Measurements from ENCODE around the gene SSTR3.
A peak's percentile ranks its signal among the peaks of the same experiment; 100 is the strongest.

SSTR3 gene

DNA sequence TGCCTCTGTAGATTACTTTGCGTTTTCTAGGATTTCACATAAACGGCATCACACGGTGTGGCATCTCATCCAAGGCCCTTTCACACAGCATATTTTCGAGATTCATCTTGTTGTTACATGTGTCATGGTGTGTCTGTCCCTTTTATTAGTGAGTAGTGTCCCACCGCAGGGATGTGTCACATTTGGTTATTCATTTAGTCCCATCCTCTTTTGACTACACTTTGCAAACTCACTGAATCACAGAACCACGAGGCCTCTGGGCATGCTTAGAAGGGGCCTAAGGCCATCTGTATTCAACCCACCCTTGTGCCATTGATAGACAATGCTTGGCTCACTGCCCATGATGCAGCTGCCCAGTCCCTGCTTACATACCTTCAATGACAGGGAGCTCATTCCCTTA, 36.0 kb upstream of the SSTR3 start:
- Histone ChIP-seq H3K27me3 (replicated peaks in 2 of 5; ENCODE audit: control insufficient read depth in 4 of 5, insufficient read depth in 5 of 5, low read length in 4 of 5) (no peaks in the 10 kb centered on the region), H3K4me1 (ENCODE audit: control extremely low read depth in 1 of 4, control insufficient read depth in 4 of 4, insufficient read depth in 4 of 4, low read length in 3 of 4) (peaks cover 6 to 30% (median 27%) of the 10 kb centered on the region in 4 experiments), H3K36me3 (ENCODE audit: control insufficient read depth in 4 of 4, insufficient read depth in 4 of 4, low read length in 3 of 4) (no peaks in the 10 kb centered on the region), H3K9me3 (ENCODE audit: control extremely low read depth in 1 of 5, control insufficient read depth in 4 of 5, insufficient read depth in 2 of 5, low read depth in 1 of 5, low read length in 4 of 5) (no peaks in the 10 kb centered on the region), H3K4me3 (ENCODE audit: control insufficient read depth in 1 of 7, extremely low read depth in 1 of 7, insufficient read depth in 4 of 7, low read depth in 2 of 7, low read length in 6 of 7) (no peak overlapping the region), H3K27ac (ENCODE audit: insufficient read depth in 1 of 2, low read depth in 1 of 2, low read length in 2 of 2, poor library complexity in 1 of 2, severe bottlenecking in 2 of 2) (no peak overlapping the region)
- 84% methylated on average over 3 of the region's 6 CpGs for WGBS (ENCODE audit: insufficient coverage)
- POLR2A ChIA-PET = no interaction called here
- CTCF ChIA-PET = interaction anchor here (1.9 kb wide), 1 partner anchor 11 kb away, joined by 12 read pairs; no protein-coding TSS in a partner anchor
- no peak for DNase-seq

DNA sequence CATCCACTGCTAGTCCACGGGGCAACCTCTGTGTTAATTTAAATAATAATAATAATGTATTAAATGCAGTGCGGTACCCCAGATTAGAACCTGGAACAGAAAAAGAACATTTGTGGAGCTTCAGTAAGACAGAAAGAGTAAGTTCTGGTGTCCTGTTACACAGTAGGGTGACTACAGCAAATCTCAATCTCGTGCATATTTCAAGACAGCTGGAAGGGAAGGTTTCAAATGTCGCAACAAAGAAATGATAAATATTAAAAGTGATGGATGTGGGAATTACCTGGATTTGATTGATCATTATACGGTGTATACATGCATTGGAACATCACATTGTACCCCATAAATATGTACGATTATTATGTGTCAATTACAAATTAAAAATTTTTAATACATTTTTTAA, 33.5 kb upstream of the SSTR3 start:
- Histone ChIP-seq H3K27ac (ENCODE audit: insufficient read depth in 1 of 2, low read depth in 1 of 2, low read length in 2 of 2, poor library complexity in 1 of 2, severe bottlenecking in 2 of 2) (peak overlapping the region in 1 of 2 experiments; percentile 37), H3K4me1 (ENCODE audit: control extremely low read depth in 1 of 4, control insufficient read depth in 4 of 4, insufficient read depth in 4 of 4, low read length in 3 of 4) (peaks cover 6 to 52% (median 48%) of the 10 kb centered on the region in 4 experiments), H3K9me3 (ENCODE audit: control extremely low read depth in 1 of 5, control insufficient read depth in 4 of 5, insufficient read depth in 2 of 5, low read depth in 1 of 5, low read length in 4 of 5) (no peaks in the 10 kb centered on the region), H3K4me3 (ENCODE audit: control insufficient read depth in 1 of 7, extremely low read depth in 1 of 7, insufficient read depth in 4 of 7, low read depth in 2 of 7, low read length in 6 of 7) (peak overlapping the region in 4 of 7 experiments; percentile 16 to 99 (median 32)), H3K27me3 (replicated peaks in 2 of 5; ENCODE audit: control insufficient read depth in 4 of 5, insufficient read depth in 5 of 5, low read length in 4 of 5) (no peaks in the 10 kb centered on the region), H3K36me3 (ENCODE audit: control insufficient read depth in 4 of 4, insufficient read depth in 4 of 4, low read length in 3 of 4) (peaks cover 0 to 15% (median 6%) of the 10 kb centered on the region in 4 experiments)
- 14% methylated on average over 1 of the region's 6 CpGs for WGBS (ENCODE audit: insufficient coverage)
- no peak for DNase-seq
- POLR2A ChIA-PET = interaction anchor here (1.1 to 1.4 kb wide), 2 partner anchors 14 to 23 kb away, joined by 3 to 4 read pairs; no protein-coding TSS in a partner anchor
- CTCF ChIA-PET = interaction anchor here (1.3 to 11.2 kb wide), 8 partner anchors 15 to 241 kb away, joined by 3 to 157 read pairs (median 6); partner anchors contain the start of gene MFNG

DNA sequence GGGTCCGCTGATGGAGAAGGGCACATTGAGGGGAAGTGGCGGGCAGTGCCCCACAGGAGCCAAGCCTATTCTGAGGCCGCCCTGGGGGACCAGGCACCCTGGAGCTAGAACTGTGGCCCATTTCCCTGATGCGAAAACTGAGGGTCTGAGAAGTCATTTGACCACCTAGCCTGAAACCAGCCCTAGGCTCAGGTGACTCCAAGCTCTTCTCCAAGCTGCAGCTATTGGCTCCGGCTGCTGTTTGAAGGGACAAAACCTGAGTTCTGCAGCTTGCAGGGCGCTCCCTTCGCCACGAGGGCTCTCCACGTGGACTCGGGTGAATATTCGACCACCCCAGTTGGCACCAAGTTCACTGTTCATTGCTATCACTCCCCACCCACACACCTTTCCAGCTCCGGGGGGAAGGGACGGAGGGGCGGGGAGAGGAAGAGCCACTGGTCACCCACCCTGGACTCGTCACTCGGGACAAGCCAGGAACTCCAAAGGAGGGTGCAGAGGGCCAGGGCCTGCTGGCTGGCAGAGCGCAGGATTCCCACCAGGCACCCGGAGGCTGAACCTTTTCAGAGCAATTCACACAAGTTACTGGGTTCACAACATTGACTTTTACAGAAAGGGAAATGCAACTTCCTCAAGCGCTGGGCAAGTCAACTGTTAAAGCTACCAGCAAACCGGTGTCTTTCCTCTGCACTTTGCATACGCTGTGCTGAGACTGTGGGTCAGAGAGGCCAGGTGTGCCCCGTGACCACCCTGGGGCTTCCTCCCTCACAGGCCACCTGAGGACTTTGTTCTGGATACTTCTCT, 32.8 kb upstream of the SSTR3 start:
- H3K4me3 ChIP-seq (ENCODE audit: control insufficient read depth in 1 of 7, extremely low read depth in 1 of 7, insufficient read depth in 4 of 7, low read depth in 2 of 7, low read length in 6 of 7) = peak overlapping the region in 4 of 7 experiments; percentile 80 to 99 (median 94)
- POLR2A ChIA-PET = interaction anchor here (1.4 to 1.8 kb wide), 2 partner anchors 14 to 37 kb away, joined by 4 to 5 read pairs; partner anchors contain the start of gene CYTH4
- CTCF ChIA-PET = interaction anchor here (0.6 to 11.2 kb wide), 12 partner anchors 8 to 660 kb away, joined by 3 to 157 read pairs (median 6); partner anchors contain the start of gene MFNG
- 28% methylated on average over 15 of the region's 22 CpGs for WGBS (ENCODE audit: insufficient coverage)
- H3K27ac ChIP-seq (ENCODE audit: insufficient read depth in 1 of 2, low read depth in 1 of 2, low read length in 2 of 2, poor library complexity in 1 of 2, severe bottlenecking in 2 of 2) = peak overlapping the region; percentile 40 to 89
- H3K4me1 ChIP-seq (ENCODE audit: control extremely low read depth in 1 of 4, control insufficient read depth in 4 of 4, insufficient read depth in 4 of 4, low read length in 3 of 4) = peaks cover 6 to 58% (median 51%) of the 10 kb centered on the region in 4 experiments
- peaks cover 0 to 21% (median 12%) of the 10 kb centered on the region in 4 experiments for H3K36me3 ChIP-seq (ENCODE audit: control insufficient read depth in 4 of 4, insufficient read depth in 4 of 4, low read length in 3 of 4)
- H3K27me3 ChIP-seq (replicated peaks in 2 of 5; ENCODE audit: control insufficient read depth in 4 of 5, insufficient read depth in 5 of 5, low read length in 4 of 5) = no peaks in the 10 kb centered on the region
- no peaks in the 10 kb centered on the region for H3K9me3 ChIP-seq (ENCODE audit: control extremely low read depth in 1 of 5, control insufficient read depth in 4 of 5, insufficient read depth in 2 of 5, low read depth in 1 of 5, low read length in 4 of 5)
- peak in 2 of 3 donors; percentile 51 to 66 for DNase-seq

DNA sequence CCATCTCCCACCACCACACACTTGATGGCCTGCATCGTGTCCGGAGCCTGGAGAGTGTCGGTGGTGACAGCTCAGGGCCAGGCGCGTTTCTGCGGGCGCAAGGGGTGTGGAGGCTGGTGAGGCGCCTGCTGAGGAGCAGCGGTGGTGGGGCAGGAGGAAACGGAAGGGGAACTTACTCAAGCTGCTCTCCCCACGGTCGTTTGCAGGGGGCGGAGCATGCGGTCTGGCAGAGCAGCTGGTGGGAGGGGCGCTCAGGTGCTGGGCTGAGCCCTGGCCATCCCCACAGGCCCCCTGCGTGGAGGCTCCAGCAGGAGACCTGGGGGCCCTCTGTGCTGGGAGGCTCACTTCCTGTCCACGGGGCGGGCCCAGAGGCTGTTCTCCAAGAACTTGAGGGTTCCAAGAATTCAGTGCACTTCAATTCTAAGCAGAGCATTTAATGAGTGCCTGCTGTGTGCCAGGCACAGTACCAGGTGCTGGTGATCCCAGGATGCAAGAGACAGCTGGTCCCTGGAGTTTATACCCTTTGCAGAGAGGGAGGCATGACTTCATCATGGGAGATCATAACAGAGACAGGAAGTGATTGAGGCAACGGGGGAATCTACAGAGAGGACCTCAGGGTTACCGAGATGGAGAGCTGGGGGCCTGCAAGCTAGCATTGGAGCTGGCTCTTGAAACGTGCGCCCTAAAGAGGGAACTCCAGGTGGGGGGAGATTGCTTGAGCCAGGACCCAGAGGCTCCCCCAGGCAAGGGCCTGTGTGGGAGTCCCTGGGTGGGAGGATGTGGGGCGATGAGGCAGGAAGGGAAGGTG, 32.0 kb upstream of the SSTR3 start, which contains the start of gene RAC2:
Gene RAC2 (minus strand): TSS at position 156 of the 808 bp plus-strand sequence. CDS start 121 bp downstream, at position 35.
- Histone ChIP-seq H3K27me3 (replicated peaks in 2 of 5; ENCODE audit: control insufficient read depth in 4 of 5, insufficient read depth in 5 of 5, low read length in 4 of 5) (no peaks in the 10 kb centered on the region), H3K4me1 (ENCODE audit: control extremely low read depth in 1 of 4, control insufficient read depth in 4 of 4, insufficient read depth in 4 of 4, low read length in 3 of 4) (peaks cover 6 to 66% (median 58%) of the 10 kb centered on the region in 4 experiments), H3K36me3 (ENCODE audit: control insufficient read depth in 4 of 4, insufficient read depth in 4 of 4, low read length in 3 of 4) (peaks cover 0 to 29% (median 20%) of the 10 kb centered on the region in 4 experiments), H3K4me3 (ENCODE audit: control insufficient read depth in 1 of 7, extremely low read depth in 1 of 7, insufficient read depth in 4 of 7, low read depth in 2 of 7, low read length in 6 of 7) (peak within 1 kb of the TSS; percentile 67 to 99 (median 93)), H3K9me3 (ENCODE audit: control extremely low read depth in 1 of 5, control insufficient read depth in 4 of 5, insufficient read depth in 2 of 5, low read depth in 1 of 5, low read length in 4 of 5) (no peaks in the 10 kb centered on the region), H3K27ac (ENCODE audit: insufficient read depth in 1 of 2, low read depth in 1 of 2, low read length in 2 of 2, poor library complexity in 1 of 2, severe bottlenecking in 2 of 2) (peak within 1 kb of the TSS; percentile 79 to 89)
- ChIA-PET CTCF (interaction anchor here (0.6 to 11.2 kb wide), 13 partner anchors 9 to 661 kb away, joined by 3 to 157 read pairs (median 6); partner anchors contain the start of gene MFNG), POLR2A (interaction anchor here (0.6 to 3.8 kb wide), 4 partner anchors 15 to 690 kb away, joined by 4 to 45 read pairs (median 6); partner anchors contain the start of gene CYTH4)
- 0% methylated on average over 21 of the region's 23 CpGs for WGBS (ENCODE audit: insufficient coverage)
- peak; percentile 93 to 99 (median 98) for DNase-seq

DNA sequence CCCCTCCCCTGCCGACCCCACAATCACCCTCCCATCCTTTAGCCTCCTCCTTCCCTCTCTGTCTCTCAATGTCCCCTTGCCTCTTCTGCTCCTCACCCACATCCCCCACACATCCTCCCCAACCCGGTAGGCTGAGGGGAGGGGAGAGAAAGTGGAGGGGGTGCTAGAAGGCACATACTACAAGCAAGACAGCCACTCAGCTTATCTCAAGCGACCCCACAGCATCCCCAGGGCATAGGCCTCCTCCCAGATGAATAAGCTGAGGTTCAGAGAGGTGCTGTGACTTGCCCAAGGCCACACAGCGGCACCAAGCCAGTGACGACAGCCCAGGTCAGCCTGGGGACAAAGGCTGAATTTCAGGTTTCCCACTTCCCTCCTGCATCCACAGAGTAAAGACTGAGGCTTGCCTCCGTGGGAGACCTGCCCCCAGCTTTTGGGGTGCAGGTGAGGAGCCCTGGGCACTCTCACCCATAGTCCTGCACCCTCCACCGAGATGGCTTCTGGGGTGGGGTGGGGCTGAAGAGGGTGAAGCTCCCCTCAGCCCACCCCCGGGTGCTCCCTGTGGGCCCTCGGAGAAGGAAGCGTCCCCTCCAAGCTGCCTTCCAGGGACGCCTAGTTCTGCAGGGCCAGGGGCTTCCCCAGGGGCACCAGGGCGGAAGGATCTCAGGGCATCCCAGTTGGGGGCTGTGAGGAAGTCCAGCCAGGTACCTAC, 31.3 kb upstream of the SSTR3 start:
- Histone ChIP-seq H3K4me1 (ENCODE audit: control extremely low read depth in 1 of 4, control insufficient read depth in 4 of 4, insufficient read depth in 4 of 4, low read length in 3 of 4) (peaks cover 6 to 73% (median 64%) of the 10 kb centered on the region in 4 experiments), H3K36me3 (ENCODE audit: control insufficient read depth in 4 of 4, insufficient read depth in 4 of 4, low read length in 3 of 4) (peaks cover 0 to 37% (median 26%) of the 10 kb centered on the region in 4 experiments), H3K27me3 (replicated peaks in 2 of 5; ENCODE audit: control insufficient read depth in 4 of 5, insufficient read depth in 5 of 5, low read length in 4 of 5) (no peaks in the 10 kb centered on the region), H3K4me3 (ENCODE audit: control insufficient read depth in 1 of 7, extremely low read depth in 1 of 7, insufficient read depth in 4 of 7, low read depth in 2 of 7, low read length in 6 of 7) (peak overlapping the region; percentile 67 to 99 (median 93)), H3K9me3 (ENCODE audit: control extremely low read depth in 1 of 5, control insufficient read depth in 4 of 5, insufficient read depth in 2 of 5, low read depth in 1 of 5, low read length in 4 of 5) (no peaks in the 10 kb centered on the region), H3K27ac (ENCODE audit: insufficient read depth in 1 of 2, low read depth in 1 of 2, low read length in 2 of 2, poor library complexity in 1 of 2, severe bottlenecking in 2 of 2) (peak overlapping the region; percentile 79 to 89)
- ChIA-PET POLR2A (interaction anchor here (1.3 to 3.8 kb wide), 3 partner anchors 14 to 44 kb away, joined by 4 to 45 read pairs (median 5); partner anchors contain the start of gene CYTH4), CTCF (interaction anchor here (0.5 to 11.2 kb wide), 8 partner anchors 12 to 102 kb away, joined by 3 to 157 read pairs (median 13); no protein-coding TSS in a partner anchor)
- peak in 1 of 3 donors; percentile 31 for DNase-seq
- 3% methylated on average over 5 of the region's 12 CpGs for WGBS (ENCODE audit: insufficient coverage)

DNA sequence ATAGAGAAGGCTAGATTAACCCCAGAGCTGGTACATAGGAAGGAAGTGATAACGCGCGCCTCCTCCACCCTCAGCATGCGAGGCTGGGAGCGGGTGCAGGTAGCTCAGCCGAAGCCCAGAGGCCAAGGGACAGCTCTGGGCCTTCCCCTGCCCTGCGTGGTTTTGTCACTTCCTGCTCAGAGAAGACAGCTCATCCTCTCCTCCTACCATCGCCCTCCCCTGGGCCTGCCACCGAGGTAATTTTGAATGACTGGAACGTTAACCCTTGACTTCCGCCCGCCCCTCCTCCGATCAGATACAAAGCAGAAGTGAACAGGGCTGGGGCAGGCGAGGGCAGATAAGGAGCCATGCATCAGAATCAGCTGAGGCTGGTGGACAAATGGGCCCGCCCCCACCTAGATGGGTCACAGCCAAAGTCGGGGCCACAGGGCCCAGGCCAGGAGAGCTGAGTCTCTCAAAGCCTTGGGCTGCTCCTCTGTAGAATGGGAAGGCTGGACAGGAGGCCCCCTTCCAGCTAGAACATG, 30.2 kb upstream of the SSTR3 start:
- Histone ChIP-seq H3K27ac (ENCODE audit: insufficient read depth in 1 of 2, low read depth in 1 of 2, low read length in 2 of 2, poor library complexity in 1 of 2, severe bottlenecking in 2 of 2) (peak overlapping the region; percentile 79 to 89), H3K4me1 (ENCODE audit: control extremely low read depth in 1 of 4, control insufficient read depth in 4 of 4, insufficient read depth in 4 of 4, low read length in 3 of 4) (peaks cover 6 to 79% (median 71%) of the 10 kb centered on the region in 4 experiments), H3K9me3 (ENCODE audit: control extremely low read depth in 1 of 5, control insufficient read depth in 4 of 5, insufficient read depth in 2 of 5, low read depth in 1 of 5, low read length in 4 of 5) (no peaks in the 10 kb centered on the region), H3K27me3 (replicated peaks in 2 of 5; ENCODE audit: control insufficient read depth in 4 of 5, insufficient read depth in 5 of 5, low read length in 4 of 5) (no peaks in the 10 kb centered on the region), H3K36me3 (ENCODE audit: control insufficient read depth in 4 of 4, insufficient read depth in 4 of 4, low read length in 3 of 4) (peaks cover 0 to 45% (median 33%) of the 10 kb centered on the region in 4 experiments), H3K4me3 (ENCODE audit: control insufficient read depth in 1 of 7, extremely low read depth in 1 of 7, insufficient read depth in 4 of 7, low read depth in 2 of 7, low read length in 6 of 7) (peak overlapping the region; percentile 67 to 99 (median 93))
- CTCF ChIA-PET = interaction anchor here (0.6 to 11.2 kb wide), 12 partner anchors 11 to 328 kb away, joined by 3 to 157 read pairs (median 4); no protein-coding TSS in a partner anchor
- WGBS (ENCODE audit: insufficient coverage) = 0% methylated on average over 16 of the region's 16 CpGs
- peak; percentile 92 to 99 (median 98) for DNase-seq
- POLR2A ChIA-PET = interaction anchor here (0.5 to 3.8 kb wide), 6 partner anchors 13 to 817 kb away, joined by 3 to 45 read pairs (median 4); no protein-coding TSS in a partner anchor

Measured in common myeloid progenitor, CD34-positive (primary cell).